ENCODE measurements around the gene PCDHGC5.

PCDHGC5 gene

GRCh38 chr5:141512390-141512910 lies 23.6 kb downstream of the PCDHGC5 start:
- no peak for ATAC-seq
- TF ChIP-seq PATZ1 (CRISPR knock-in tag; IDR thresholded peaks at IDR 0.05; ENCODE audit: borderline replicate concordance) (no peak), CREB5 (CRISPR knock-in tag; IDR thresholded peaks at IDR 0.05; ENCODE audit: low read depth) (no peak), TCF4 (CRISPR knock-in tag; IDR thresholded peaks at IDR 0.05; ENCODE audit: borderline replicate concordance) (no peak), TOX (CRISPR knock-in tag; IDR thresholded peaks at IDR 0.05; ENCODE audit: borderline replicate concordance) (no peak), CSDC2 (CRISPR knock-in tag; IDR thresholded peaks at IDR 0.05) (no peak), RARB (CRISPR knock-in tag; IDR thresholded peaks at IDR 0.05) (no peak), GLIS3 (CRISPR knock-in tag; IDR thresholded peaks at IDR 0.05) (no peak), ZNF8 (CRISPR knock-in tag; IDR thresholded peaks at IDR 0.05) (no peak), PPARA (CRISPR knock-in tag; IDR thresholded peaks at IDR 0.05; ENCODE audit: borderline replicate concordance) (no peak), BACH2 (CRISPR knock-in tag; IDR thresholded peaks at IDR 0.05; ENCODE audit: borderline replicate concordance) (no peak), ZNF70 (CRISPR knock-in tag; IDR thresholded peaks at IDR 0.05) (no peak), OSR1 (CRISPR knock-in tag; IDR thresholded peaks at IDR 0.05) (no peak), ISL1 (CRISPR knock-in tag; IDR thresholded peaks at IDR 0.05) (no peak), ZFP3 (CRISPR knock-in tag; IDR thresholded peaks at IDR 0.05) (no peak)
- TF ChIP-seq, protein P1, sequence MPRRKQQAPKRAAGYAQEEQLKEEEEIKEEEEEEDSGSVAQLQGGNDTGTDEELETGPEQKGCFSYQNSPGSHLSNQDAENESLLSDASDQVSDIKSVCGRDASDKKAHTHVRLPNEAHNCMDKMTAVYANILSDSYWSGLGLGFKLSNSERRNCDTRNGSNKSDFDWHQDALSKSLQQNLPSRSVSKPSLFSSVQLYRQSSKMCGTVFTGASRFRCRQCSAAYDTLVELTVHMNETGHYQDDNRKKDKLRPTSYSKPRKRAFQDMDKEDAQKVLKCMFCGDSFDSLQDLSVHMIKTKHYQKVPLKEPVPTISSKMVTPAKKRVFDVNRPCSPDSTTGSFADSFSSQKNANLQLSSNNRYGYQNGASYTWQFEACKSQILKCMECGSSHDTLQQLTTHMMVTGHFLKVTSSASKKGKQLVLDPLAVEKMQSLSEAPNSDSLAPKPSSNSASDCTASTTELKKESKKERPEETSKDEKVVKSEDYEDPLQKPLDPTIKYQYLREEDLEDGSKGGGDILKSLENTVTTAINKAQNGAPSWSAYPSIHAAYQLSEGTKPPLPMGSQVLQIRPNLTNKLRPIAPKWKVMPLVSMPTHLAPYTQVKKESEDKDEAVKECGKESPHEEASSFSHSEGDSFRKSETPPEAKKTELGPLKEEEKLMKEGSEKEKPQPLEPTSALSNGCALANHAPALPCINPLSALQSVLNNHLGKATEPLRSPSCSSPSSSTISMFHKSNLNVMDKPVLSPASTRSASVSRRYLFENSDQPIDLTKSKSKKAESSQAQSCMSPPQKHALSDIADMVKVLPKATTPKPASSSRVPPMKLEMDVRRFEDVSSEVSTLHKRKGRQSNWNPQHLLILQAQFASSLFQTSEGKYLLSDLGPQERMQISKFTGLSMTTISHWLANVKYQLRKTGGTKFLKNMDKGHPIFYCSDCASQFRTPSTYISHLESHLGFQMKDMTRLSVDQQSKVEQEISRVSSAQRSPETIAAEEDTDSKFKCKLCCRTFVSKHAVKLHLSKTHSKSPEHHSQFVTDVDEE (CRISPR knock-in tag; IDR thresholded peaks at IDR 0.05): no peak

DNA sequence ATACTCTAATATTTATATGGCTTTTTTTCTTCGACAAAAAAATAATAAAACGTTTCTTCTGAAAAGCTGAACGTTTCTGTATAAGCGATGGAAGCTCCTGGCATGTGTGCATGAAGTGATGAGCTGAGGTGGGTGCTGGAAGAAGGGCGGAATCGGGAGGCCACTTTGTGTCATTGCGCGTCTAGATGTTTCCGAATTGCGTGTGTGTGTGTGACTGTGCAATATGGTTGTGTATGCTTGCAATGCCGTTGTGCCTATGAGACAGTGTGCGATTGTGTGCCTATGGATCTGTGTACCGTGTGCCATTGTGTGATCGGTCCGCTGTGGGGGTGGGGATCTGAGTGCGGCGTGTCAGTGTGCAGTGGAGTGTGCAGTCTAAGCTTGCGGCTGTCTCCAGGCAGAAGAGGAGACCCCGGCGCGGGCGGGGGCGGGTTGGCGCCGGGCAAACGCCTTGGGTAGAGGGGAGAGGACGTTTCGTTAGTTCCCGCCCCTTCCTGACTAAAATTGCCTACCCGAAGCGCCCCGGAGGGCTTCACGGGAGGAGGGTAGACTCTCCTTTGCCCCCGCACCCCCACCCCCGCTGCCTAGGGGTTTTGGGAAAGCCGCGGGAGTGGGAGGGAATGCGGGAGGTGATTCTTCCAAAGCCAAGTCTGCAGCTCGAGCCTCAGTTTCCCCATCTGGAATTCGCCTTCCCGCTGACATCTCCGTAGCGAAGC lies 24.2 kb downstream of the PCDHGC5 start:
- TF ChIP-seq ZFP3 (CRISPR knock-in tag; IDR thresholded peaks at IDR 0.05) (0 out of 2 replicates have a peak, but pooled peaks have one; percentile 7), CSRNP3 (CRISPR knock-in tag; IDR thresholded peaks at IDR 0.05) (no peak)
- no peak for ATAC-seq

DNA sequence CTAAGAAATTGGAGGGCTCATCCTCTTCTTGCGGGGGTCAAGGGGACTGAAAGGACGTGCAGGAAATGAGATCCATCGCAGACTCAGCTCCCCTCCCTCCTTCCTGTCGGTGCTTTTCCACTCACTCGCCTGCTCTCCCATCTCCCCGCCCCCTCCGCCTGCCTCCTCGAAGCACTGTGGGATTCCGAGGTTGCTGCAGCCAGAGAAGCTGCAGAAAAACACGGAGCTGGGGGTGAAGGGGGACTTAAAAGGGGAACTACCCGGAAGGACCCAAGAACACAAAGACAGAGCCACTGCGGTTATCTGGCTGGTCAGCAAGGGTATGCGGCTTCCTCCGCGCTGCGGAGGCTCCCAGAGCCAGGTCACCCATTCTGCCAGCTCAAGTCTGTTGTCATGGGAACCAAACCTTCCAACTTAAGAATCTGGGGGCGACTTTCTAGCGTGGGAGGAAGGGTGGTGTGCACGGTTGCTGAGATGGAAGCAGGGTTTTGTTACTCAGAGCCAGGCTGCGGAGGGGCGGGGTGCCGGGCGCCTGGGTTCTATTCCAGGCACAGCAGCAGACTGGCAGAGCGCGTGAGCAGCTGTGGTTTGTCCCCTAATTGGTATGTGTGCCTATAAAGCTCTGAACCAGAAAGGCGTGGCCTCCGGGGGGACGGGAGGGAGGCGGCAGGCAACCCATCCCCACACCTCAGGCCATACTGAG lies 24.9 kb downstream of the PCDHGC5 start:
- ATAC-seq: peak; percentile 55
- TF ChIP-seq PPARA (CRISPR knock-in tag; IDR thresholded peaks at IDR 0.05; ENCODE audit: borderline replicate concordance): no peak
- no peak for TF ChIP-seq RARB (CRISPR knock-in tag; IDR thresholded peaks at IDR 0.05)
- 0 out of 2 replicates have a peak, but pooled peaks have one; percentile 15 for TF ChIP-seq PATZ1 (CRISPR knock-in tag; IDR thresholded peaks at IDR 0.05; ENCODE audit: borderline replicate concordance)
- no peak for TF ChIP-seq CSDC2 (CRISPR knock-in tag; IDR thresholded peaks at IDR 0.05)
- TF ChIP-seq, protein P1 (CRISPR knock-in tag; IDR thresholded peaks at IDR 0.05): no peak
- no peak for TF ChIP-seq ZNF8 (CRISPR knock-in tag; IDR thresholded peaks at IDR 0.05)
- no peak for TF ChIP-seq ZC3H10 (CRISPR knock-in tag; IDR thresholded peaks at IDR 0.05)
- TF ChIP-seq ARNTL (CRISPR knock-in tag; IDR thresholded peaks at IDR 0.05; ENCODE audit: borderline replicate concordance, low read depth): no peak
- TF ChIP-seq ZNF70 (CRISPR knock-in tag; IDR thresholded peaks at IDR 0.05): 0 out of 2 replicates have a peak, but pooled peaks have one; percentile 3
- TF ChIP-seq ZFP3 (CRISPR knock-in tag; IDR thresholded peaks at IDR 0.05): peak; percentile 7; the same call in 1 of the 2 replicates
- no peak for TF ChIP-seq CREB5 (CRISPR knock-in tag; IDR thresholded peaks at IDR 0.05; ENCODE audit: low read depth)
- no peak; the same call in 1 of the 2 replicates for TF ChIP-seq TCF4 (CRISPR knock-in tag; IDR thresholded peaks at IDR 0.05; ENCODE audit: borderline replicate concordance)
- TF ChIP-seq SNAI2 (CRISPR knock-in tag; IDR thresholded peaks at IDR 0.05): no peak
- TF ChIP-seq ZNF565 (CRISPR knock-in tag; conservative IDR thresholded peaks at IDR 0.05; ENCODE audit: low read depth): no peak

Measured in SK-N-SH treated with all-trans-retinoic acid at 6 μM for 48 hours (cell line).